Measurements from ENCODE around the gene KCTD17. TPM values are rescaled to one million over a fixed set of nuclear protein-coding genes. Genes with fewer than 3 reads are reported as not detected.

KCTD17 gene
- total and polyA plus RNA-seq, 2 of the 13 experiments (the other 11 are each of a cell fraction or from before 2014, with no cell fraction given): 5.3 to 11.7 TPM

GRCh38 chr22:37043828-37044538 is 7.6 kb upstream of the KCTD17 start (continued):
- TF ChIP-seq REST (IDR thresholded peaks at IDR 0.05; ENCODE audit: borderline replicate concordance in 1 of 2, low read depth in 1 of 2, low read length in 2 of 2): no peak
- peak; percentile 89 for TF ChIP-seq ZMYM2 (CRISPR knock-in tag; IDR thresholded peaks at IDR 0.05)
- no peak for TF ChIP-seq ZNF446 (CRISPR knock-in tag; IDR thresholded peaks at IDR 0.05)
- no peak for TF ChIP-seq SP140L (CRISPR knock-in tag; IDR thresholded peaks at IDR 0.05; ENCODE audit: borderline replicate concordance)
- TF ChIP-seq ZNF329 (CRISPR knock-in tag; IDR thresholded peaks at IDR 0.05; ENCODE audit: low read depth): no peak
- no peak for TF ChIP-seq CSRNP2 (CRISPR knock-in tag; conservative IDR thresholded peaks at IDR 0.05; ENCODE audit: low read depth)
- peak; percentile 68; the same call in 1 of the 2 replicates for TF ChIP-seq RXRB (CRISPR knock-in tag; IDR thresholded peaks at IDR 0.05; ENCODE audit: borderline replicate concordance)
- peak; percentile 68; the same call in 1 of the 2 replicates for TF ChIP-seq ZNF331 (CRISPR knock-in tag; IDR thresholded peaks at IDR 0.05)
- no peak for TF ChIP-seq MLXIP (CRISPR knock-in tag; IDR thresholded peaks at IDR 0.05; ENCODE audit: borderline replicate concordance)
- no peak for TF ChIP-seq ZNF264 (CRISPR knock-in tag; IDR thresholded peaks at IDR 0.05)
- TF ChIP-seq GATAD2A (CRISPR knock-in tag; IDR thresholded peaks at IDR 0.05): peak; percentile 66; the same call in 1 of the 2 replicates
- TF ChIP-seq SIN3B (IDR thresholded peaks at IDR 0.05; ENCODE audit: low read length): no peak
- TF ChIP-seq SNAPC4 (CRISPR knock-in tag; IDR thresholded peaks at IDR 0.05): 0 out of 2 replicates have a peak, but pooled peaks have one; percentile 43
- peak; percentile 56 for TF ChIP-seq NR2C2 (CRISPR knock-in tag; IDR thresholded peaks at IDR 0.05; ENCODE audit: borderline replicate concordance)
- TF ChIP-seq TBP (CRISPR knock-in tag; IDR thresholded peaks at IDR 0.05): no peak
- no peak for TF ChIP-seq SMAD3 (CRISPR knock-in tag; IDR thresholded peaks at IDR 0.05)
